PC-9 (cell line): ENCODE data around the gene SMIM14. TPM values are rescaled to one million over a fixed set of nuclear protein-coding genes. Genes with fewer than 3 reads are reported as not detected.
A peak's percentile ranks its signal among the peaks of the same experiment; 100 is the strongest.

Experiments used
- BruUV-seq: library from RNA; stranded (reverse); fragments of 400-500 nt; replicated peaks from 2 replicates; lab custom pipeline; 2021; lab: Mats Ljungman, UMichigan
- CTCF ChIA-PET: fragments of 300-600 bp; sonication (Branson Sonifier 250); formaldehyde crosslinking; loops from one replicate; lab custom pipeline; 2022; ENCODE audit warnings: antibody characterized with exemption; lab: Charles Lee
- POLR2A ChIA-PET: fragments of 300-600 bp; sonication (Branson Sonifier 250); formaldehyde crosslinking; loops from one replicate; lab custom pipeline; 2022; ENCODE audit warnings: antibody characterized with exemption; ENCODE audit not compliant: unreplicated experiment; lab: Charles Lee
- DNase-seq, 2 experiments: peaks; one replicate each; pipeline versions ENCODE4 v3.0.0 to v3.0.0-alpha.2; 2015 to 2022; ENCODE audit warnings: mixed read lengths in 1 of 2
- H2AFZ ChIP-seq: fragments of 200-600 bp; sonication (generic); 2 replicates; pipeline ENCODE4 v1.8.1; 2017; ENCODE audit warnings: antibody characterized with exemption
- H3F3A ChIP-seq: fragments of 200-600 bp; sonication (generic); 2 replicates; pipeline ENCODE4 v1.8.1; 2017; ENCODE audit warnings: antibody characterized with exemption, mild to moderate bottlenecking, low read depth; ENCODE audit not compliant: insufficient read depth
- H3K27ac ChIP-seq: fragments of 200-600 bp; sonication (generic); 2 replicates; pipeline ENCODE4 v1.6.1; 2016; ENCODE audit warnings: mixed run types
- H3K27me3 ChIP-seq: fragments of 200-600 bp; sonication (generic); 2 replicates; pipeline ENCODE4 v1.6.1; 2016; ENCODE audit warnings: low read depth, mixed run types; ENCODE audit not compliant: insufficient read depth
- H3K36me3 ChIP-seq: fragments of 200-600 bp; sonication (generic); 2 replicates; pipeline ENCODE4 v1.6.1; 2016; ENCODE audit warnings: low read depth, mixed run types
- H3K4me1 ChIP-seq: fragments of 200-600 bp; sonication (generic); replicated peaks from 2 replicates; pipeline ENCODE4 v1.6.1; 2016; ENCODE audit warnings: mixed run types; ENCODE audit not compliant: insufficient read depth
- H3K4me2 ChIP-seq: fragments of 200-600 bp; sonication (generic); 2 replicates; pipeline ENCODE4 v1.6.1; 2017; ENCODE audit warnings: mixed run types
- H3K4me3 ChIP-seq: fragments of 200-600 bp; sonication (generic); 2 replicates; pipeline ENCODE4 v1.6.1; 2016; ENCODE audit warnings: mixed run types
- H3K79me2 ChIP-seq: fragments of 200-600 bp; sonication (generic); 2 replicates; pipeline ENCODE4 v1.6.1; 2017; ENCODE audit warnings: low read depth, mixed run types
- H3K9me2 ChIP-seq: fragments of 200-600 bp; sonication (generic); 2 replicates; pipeline ENCODE4 v1.8.1; 2017; ENCODE audit warnings: mild to moderate bottlenecking; ENCODE audit not compliant: insufficient read depth
- H3K9me3 ChIP-seq: fragments of 200-600 bp; sonication (generic); 2 replicates; pipeline ENCODE4 v1.8.1; 2016; ENCODE audit warnings: low read depth; ENCODE audit not compliant: insufficient read depth
- H4K20me1 ChIP-seq: fragments of 200-600 bp; sonication (generic); 2 replicates; pipeline ENCODE4 v1.8.1; 2017; ENCODE audit not compliant: insufficient read depth
- CTCF ChIP-seq: fragments of 200-600 bp; sonication (generic); conservative IDR thresholded peaks from 2 replicates; pipeline ENCODE4 v1.6.1; 2017; ENCODE audit warnings: mixed run types, antibody characterized with exemption, mild to moderate bottlenecking, moderate library complexity
- EZH2 ChIP-seq: fragments of 200-600 bp; sonication (generic); IDR thresholded peaks from 2 replicates; pipeline ENCODE4 v1.8.0; 2017; ENCODE audit warnings: antibody characterized with exemption, low read depth
- intact Hi-C: fragments of 100-400 bp; cut with micrococcal nuclease; formaldehyde crosslinking; loops from one replicate; pipeline ENCODE4 v1.10.0; 2022; ENCODE audit not compliant: unreplicated experiment
- total RNA-seq: library from RNA; stranded (reverse); gene quantifications from 2 replicates; pipeline ENCODE4 v1.2.3, GENCODE V29; 2021

Gene SMIM14
- total RNA-seq, 1 experiment from 2014 or later: 64.1 TPM

- H4K20me1 ChIP-seq: no peaks in the 10 kb centered on the region
- DNase-seq: no peak
- intact Hi-C loops: loop anchor here (5.0 to 10.0 kb wide), 2 partner anchors 170 to 338 kb away; partner anchors contain the start of gene PDS5A
- ChIA-PET POLR2A (interaction anchor here (0.7 to 1.0 kb wide), 2 partner anchors 63 to 88 kb away, joined by 3 to 5 read pairs; no protein-coding TSS in a partner anchor), CTCF (no interaction called here)
- no peaks in the 10 kb centered on the region for H3K27me3 ChIP-seq
- H3K4me2 ChIP-seq: peak overlapping the region; percentile 93
- peaks cover 9% of the 10 kb centered on the region; the same call in 1 of the 2 replicates for H3K36me3 ChIP-seq
- peak overlapping the region; percentile 76 for H2AFZ ChIP-seq
- peaks cover 49% of the 10 kb centered on the region for H3F3A ChIP-seq
- no TSS peak for BruUV-seq
- no peaks in the 10 kb centered on the region for H3K9me2 ChIP-seq
- peak overlapping the region; percentile 93 for H3K27ac ChIP-seq
- no peaks in the 10 kb centered on the region for H3K9me3 ChIP-seq
- peak overlapping the region; percentile 79 for H3K4me3 ChIP-seq
- peaks cover 55% of the 10 kb centered on the region for H3K79me2 ChIP-seq
- peaks cover 34% of the 10 kb centered on the region for H3K4me1 ChIP-seq
- TF ChIP-seq CTCF (no peak), EZH2 (no peak)
These were observed 1.5 kb downstream of the SMIM14 start for GRCh38 chr4:39637221-39637585.

- intact Hi-C loops: loop anchor here (5.0 to 10.0 kb wide), 2 partner anchors 169 to 338 kb away; partner anchors contain the start of gene PDS5A
- peaks cover 34% of the 10 kb centered on the region for H3K4me1 ChIP-seq
- TF ChIP-seq EZH2 (no peak), CTCF (no peak)
- DNase-seq: no peak
- no peaks in the 10 kb centered on the region for H3K9me3 ChIP-seq
- peaks cover 55% of the 10 kb centered on the region for H3K79me2 ChIP-seq
- H3K4me2 ChIP-seq: peak overlapping the region; percentile 93
- peak overlapping the region; percentile 76; the same call in 1 of the 2 replicates for H2AFZ ChIP-seq
- no TSS peak for BruUV-seq
- no peaks in the 10 kb centered on the region for H3K27me3 ChIP-seq
- H3K36me3 ChIP-seq: peaks cover 9% of the 10 kb centered on the region; the same call in 1 of the 2 replicates
- ChIA-PET POLR2A (interaction anchor here (0.7 kb wide), 1 partner anchor 12 kb away, joined by 6 read pairs; no protein-coding TSS in a partner anchor), CTCF (no interaction called here)
- peak overlapping the region; percentile 79 for H3K4me3 ChIP-seq
- H4K20me1 ChIP-seq: no peaks in the 10 kb centered on the region
- peak overlapping the region; percentile 93 for H3K27ac ChIP-seq
- H3F3A ChIP-seq: peaks cover 49% of the 10 kb centered on the region
- no peaks in the 10 kb centered on the region for H3K9me2 ChIP-seq
These were observed 2.0 kb downstream of the SMIM14 start for GRCh38 chr4:39636531-39637184.

- ChIA-PET CTCF (no interaction called here), POLR2A (interaction anchor here (0.6 kb wide), 1 partner anchor 621 kb away, joined by 4 read pairs; no protein-coding TSS in a partner anchor)
- Histone ChIP-seq H3K4me3 (peak overlapping the region; percentile 79; the same call in 1 of the 2 replicates), H3K27ac (peak overlapping the region; percentile 57), H2AFZ (no peak overlapping the region), H3K4me1 (peaks cover 26% of the 10 kb centered on the region), H3K36me3 (peaks cover 9% of the 10 kb centered on the region; the same call in 1 of the 2 replicates), H3K9me3 (no peaks in the 10 kb centered on the region), H4K20me1 (no peaks in the 10 kb centered on the region), H3K4me2 (peak overlapping the region; percentile 93), H3K9me2 (no peaks in the 10 kb centered on the region), H3K79me2 (peaks cover 55% of the 10 kb centered on the region), H3F3A (peaks cover 45% of the 10 kb centered on the region), H3K27me3 (no peaks in the 10 kb centered on the region)
- intact Hi-C loops: loop anchor here (1.0 to 10.0 kb wide), 3 partner anchors 14 to 340 kb away; partner anchors contain the start of gene PDS5A
- BruUV-seq: no TSS peak
- no peak for TF ChIP-seq EZH2
- no peak for TF ChIP-seq CTCF
- DNase-seq: peak; percentile 63 to 84
These were observed 3.6 kb downstream of the SMIM14 start for GRCh38 chr4:39635023-39635422.
